ENCODE measurements around the gene C1orf53. TPM values are rescaled to one million over a fixed set of nuclear protein-coding genes. Genes with fewer than 3 reads are reported as not detected.

The C1orf53 gene
- total RNA-seq, 1 experiment from 2014 or later = 0.33 TPM

- no peak for TF ChIP-seq ZNF532 (CRISPR knock-in tag; IDR thresholded peaks at IDR 0.05; ENCODE audit: borderline replicate concordance)
Measured at GRCh38 chr1:197933647-197934046, 31.2 kb downstream of the C1orf53 start (continued).

DNA sequence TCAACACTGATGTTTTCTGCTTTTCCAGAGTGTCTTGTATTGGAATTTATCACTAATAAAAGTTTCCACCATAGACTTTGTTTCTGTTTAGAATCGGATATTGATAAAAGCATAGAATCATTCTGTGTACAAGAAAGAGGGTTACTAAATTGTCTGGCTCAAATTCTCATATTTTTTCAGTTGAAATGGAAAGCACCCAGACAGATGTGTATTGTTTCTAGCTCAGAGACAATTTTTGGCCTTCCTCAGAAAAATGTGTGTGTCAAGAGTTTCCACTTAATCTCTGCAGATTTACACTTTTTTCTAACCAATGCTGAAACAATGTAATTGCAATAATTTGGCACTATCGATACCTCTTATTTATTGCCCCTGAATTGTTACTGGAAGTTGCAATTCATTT, 35.0 kb downstream of the C1orf53 start:
- CTCF ChIA-PET = no interaction called here
- Mint-ChIP-seq H3K9me3 (no peaks in the 10 kb centered on the region), H3K4me3 (no peak overlapping the region), H3K36me3 (no peaks in the 10 kb centered on the region), H3K27ac (no peak overlapping the region), H3K27me3 (ENCODE audit: low read depth) (no peaks in the 10 kb centered on the region), H3K4me1 (no peaks in the 10 kb centered on the region)
- TF ChIP-seq HMGA2 (CRISPR knock-in tag; IDR thresholded peaks at IDR 0.05) = no peak
- TF ChIP-seq NR3C1 (CRISPR knock-in tag; conservative IDR thresholded peaks at IDR 0.05; ENCODE audit: low read depth) = no peak
- no peak for TF ChIP-seq ESRRA (CRISPR knock-in tag; IDR thresholded peaks at IDR 0.05; ENCODE audit: borderline replicate concordance)
- no peak for TF ChIP-seq NFE2L1 (CRISPR knock-in tag; IDR thresholded peaks at IDR 0.05)
- TF ChIP-seq, protein P1, sequence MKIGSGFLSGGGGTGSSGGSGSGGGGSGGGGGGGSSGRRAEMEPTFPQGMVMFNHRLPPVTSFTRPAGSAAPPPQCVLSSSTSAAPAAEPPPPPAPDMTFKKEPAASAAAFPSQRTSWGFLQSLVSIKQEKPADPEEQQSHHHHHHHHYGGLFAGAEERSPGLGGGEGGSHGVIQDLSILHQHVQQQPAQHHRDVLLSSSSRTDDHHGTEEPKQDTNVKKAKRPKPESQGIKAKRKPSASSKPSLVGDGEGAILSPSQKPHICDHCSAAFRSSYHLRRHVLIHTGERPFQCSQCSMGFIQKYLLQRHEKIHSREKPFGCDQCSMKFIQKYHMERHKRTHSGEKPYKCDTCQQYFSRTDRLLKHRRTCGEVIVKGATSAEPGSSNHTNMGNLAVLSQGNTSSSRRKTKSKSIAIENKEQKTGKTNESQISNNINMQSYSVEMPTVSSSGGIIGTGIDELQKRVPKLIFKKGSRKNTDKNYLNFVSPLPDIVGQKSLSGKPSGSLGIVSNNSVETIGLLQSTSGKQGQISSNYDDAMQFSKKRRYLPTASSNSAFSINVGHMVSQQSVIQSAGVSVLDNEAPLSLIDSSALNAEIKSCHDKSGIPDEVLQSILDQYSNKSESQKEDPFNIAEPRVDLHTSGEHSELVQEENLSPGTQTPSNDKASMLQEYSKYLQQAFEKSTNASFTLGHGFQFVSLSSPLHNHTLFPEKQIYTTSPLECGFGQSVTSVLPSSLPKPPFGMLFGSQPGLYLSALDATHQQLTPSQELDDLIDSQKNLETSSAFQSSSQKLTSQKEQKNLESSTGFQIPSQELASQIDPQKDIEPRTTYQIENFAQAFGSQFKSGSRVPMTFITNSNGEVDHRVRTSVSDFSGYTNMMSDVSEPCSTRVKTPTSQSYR (CRISPR knock-in tag; IDR thresholded peaks at IDR 0.05) = no peak
- TF ChIP-seq ZNF423 (CRISPR knock-in tag; IDR thresholded peaks at IDR 0.05) = no peak
- DNase-seq (ENCODE audit: low spot score) (no peak), ATAC-seq (no peak)
- POLR2A ChIA-PET = no interaction called here

DNA sequence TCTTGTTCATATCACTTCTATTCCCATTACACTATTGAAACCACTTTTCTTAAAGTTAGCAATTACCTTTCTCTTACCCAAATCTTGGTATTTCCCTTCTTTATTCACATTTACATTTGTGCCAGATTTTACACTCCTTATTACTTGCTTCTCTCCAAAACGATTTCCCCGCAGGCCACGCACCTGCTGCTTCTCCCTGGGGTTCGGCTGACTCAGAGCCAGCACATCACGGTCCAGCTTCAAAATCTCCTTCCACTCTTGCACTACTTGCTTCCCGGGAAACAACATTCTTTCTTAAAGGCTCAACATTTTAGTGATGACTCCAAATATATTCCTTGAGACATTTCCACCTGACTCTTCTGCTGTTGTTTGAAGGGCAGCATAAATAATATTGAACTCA, 35.5 kb downstream of the C1orf53 start:
- no peaks in the 10 kb centered on the region for H3K4me1 Mint-ChIP-seq
- H3K9me3 Mint-ChIP-seq = no peaks in the 10 kb centered on the region
- H3K4me3 Mint-ChIP-seq = no peak overlapping the region
- CTCF ChIA-PET = no interaction called here
- H3K27ac Mint-ChIP-seq = no peak overlapping the region
- no peak for ATAC-seq
- TF ChIP-seq HMGA2 (CRISPR knock-in tag; IDR thresholded peaks at IDR 0.05) (no peak), ZBTB43 (CRISPR knock-in tag; IDR thresholded peaks at IDR 0.05) (no peak), RELA (CRISPR knock-in tag; IDR thresholded peaks at IDR 0.05; ENCODE audit: borderline replicate concordance) (no peak), ZNF671 (CRISPR knock-in tag; IDR thresholded peaks at IDR 0.05) (no peak), ZNF219 (CRISPR knock-in tag; IDR thresholded peaks at IDR 0.05; ENCODE audit: borderline replicate concordance) (no peak)
- TF ChIP-seq, protein P2, sequence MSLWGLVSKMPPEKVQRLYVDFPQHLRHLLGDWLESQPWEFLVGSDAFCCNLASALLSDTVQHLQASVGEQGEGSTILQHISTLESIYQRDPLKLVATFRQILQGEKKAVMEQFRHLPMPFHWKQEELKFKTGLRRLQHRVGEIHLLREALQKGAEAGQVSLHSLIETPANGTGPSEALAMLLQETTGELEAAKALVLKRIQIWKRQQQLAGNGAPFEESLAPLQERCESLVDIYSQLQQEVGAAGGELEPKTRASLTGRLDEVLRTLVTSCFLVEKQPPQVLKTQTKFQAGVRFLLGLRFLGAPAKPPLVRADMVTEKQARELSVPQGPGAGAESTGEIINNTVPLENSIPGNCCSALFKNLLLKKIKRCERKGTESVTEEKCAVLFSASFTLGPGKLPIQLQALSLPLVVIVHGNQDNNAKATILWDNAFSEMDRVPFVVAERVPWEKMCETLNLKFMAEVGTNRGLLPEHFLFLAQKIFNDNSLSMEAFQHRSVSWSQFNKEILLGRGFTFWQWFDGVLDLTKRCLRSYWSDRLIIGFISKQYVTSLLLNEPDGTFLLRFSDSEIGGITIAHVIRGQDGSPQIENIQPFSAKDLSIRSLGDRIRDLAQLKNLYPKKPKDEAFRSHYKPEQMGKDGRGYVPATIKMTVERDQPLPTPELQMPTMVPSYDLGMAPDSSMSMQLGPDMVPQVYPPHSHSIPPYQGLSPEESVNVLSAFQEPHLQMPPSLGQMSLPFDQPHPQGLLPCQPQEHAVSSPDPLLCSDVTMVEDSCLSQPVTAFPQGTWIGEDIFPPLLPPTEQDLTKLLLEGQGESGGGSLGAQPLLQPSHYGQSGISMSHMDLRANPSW (CRISPR knock-in tag; conservative IDR thresholded peaks at IDR 0.05; ENCODE audit: low read depth) = no peak
- H3K36me3 Mint-ChIP-seq = no peaks in the 10 kb centered on the region
- POLR2A ChIA-PET = no interaction called here
- H3K27me3 Mint-ChIP-seq (ENCODE audit: low read depth) = no peaks in the 10 kb centered on the region
- no peak for DNase-seq (ENCODE audit: low spot score)

All from WTC11 (cell line).